Measurements from ENCODE around the gene COG1.
"Not testable (repeated sequence)": the region's sequence is repeated elsewhere in the genome, so short reads cannot be mapped to it uniquely, and the experiment has no call there.

COG1 gene, protein sequence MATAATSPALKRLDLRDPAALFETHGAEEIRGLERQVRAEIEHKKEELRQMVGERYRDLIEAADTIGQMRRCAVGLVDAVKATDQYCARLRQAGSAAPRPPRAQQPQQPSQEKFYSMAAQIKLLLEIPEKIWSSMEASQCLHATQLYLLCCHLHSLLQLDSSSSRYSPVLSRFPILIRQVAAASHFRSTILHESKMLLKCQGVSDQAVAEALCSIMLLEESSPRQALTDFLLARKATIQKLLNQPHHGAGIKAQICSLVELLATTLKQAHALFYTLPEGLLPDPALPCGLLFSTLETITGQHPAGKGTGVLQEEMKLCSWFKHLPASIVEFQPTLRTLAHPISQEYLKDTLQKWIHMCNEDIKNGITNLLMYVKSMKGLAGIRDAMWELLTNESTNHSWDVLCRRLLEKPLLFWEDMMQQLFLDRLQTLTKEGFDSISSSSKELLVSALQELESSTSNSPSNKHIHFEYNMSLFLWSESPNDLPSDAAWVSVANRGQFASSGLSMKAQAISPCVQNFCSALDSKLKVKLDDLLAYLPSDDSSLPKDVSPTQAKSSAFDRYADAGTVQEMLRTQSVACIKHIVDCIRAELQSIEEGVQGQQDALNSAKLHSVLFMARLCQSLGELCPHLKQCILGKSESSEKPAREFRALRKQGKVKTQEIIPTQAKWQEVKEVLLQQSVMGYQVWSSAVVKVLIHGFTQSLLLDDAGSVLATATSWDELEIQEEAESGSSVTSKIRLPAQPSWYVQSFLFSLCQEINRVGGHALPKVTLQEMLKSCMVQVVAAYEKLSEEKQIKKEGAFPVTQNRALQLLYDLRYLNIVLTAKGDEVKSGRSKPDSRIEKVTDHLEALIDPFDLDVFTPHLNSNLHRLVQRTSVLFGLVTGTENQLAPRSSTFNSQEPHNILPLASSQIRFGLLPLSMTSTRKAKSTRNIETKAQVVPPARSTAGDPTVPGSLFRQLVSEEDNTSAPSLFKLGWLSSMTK

DNA sequence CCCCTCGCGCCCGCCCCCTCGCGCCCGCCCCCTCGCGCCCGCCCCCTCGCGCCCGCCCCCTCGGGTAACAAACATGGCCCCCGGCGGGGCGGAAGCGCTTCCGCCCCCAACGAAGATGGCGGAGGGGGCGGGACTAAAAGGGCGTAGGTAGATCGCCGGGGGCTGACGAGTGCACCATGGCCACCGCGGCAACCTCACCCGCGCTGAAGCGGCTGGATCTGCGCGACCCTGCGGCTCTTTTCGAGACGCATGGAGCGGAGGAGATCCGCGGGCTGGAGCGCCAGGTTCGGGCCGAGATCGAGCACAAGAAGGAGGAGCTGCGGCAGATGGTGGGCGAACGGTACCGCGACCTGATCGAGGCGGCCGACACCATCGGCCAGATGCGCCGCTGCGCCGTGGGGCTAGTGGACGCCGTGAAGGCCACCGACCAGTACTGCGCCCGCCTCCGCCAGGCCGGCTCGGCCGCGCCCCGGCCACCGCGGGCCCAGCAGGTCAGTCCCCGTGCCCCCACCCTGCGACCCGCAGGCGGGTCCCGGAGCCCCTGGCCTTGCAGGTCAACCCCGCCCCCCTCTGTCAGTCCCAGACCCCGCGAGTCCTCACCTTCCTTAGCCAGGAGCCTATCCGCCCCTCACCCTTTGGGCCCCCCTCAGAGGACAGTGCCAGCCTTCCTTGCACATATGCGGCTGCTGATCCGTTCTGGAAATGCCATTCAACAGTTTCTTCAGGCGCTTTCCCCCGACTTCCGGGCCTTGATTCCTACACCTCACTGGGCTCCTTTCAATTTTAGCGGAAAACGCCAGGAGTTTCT, at the start of gene COG1:
COG1 (plus strand) TSS at position 162 of the 808 bp plus-strand sequence; CDS start at position 177, 15 bp downstream.
- peak; percentile 83 for DNase-seq

DNA sequence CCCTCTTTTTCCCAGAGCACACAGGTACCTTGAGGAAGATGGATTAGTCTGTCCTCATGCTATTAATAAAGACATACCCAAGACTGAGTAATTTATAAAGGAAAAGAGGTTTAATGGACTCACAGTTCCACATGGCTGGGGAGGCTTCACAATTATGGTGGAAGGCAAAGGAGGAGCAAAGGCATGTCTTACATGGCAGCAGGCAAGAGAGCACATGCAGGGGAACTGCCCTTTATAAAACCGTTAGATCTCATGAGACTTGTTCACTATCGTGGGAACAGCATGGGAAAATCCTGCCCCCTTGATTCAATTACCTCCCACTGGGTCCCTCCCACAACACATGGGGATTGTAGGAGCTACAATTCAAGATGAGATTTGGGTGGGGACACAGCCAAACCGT, 48.6 kb upstream of the COG1 start:
- DNase-seq, result not testable (repeated sequence)

DNA sequence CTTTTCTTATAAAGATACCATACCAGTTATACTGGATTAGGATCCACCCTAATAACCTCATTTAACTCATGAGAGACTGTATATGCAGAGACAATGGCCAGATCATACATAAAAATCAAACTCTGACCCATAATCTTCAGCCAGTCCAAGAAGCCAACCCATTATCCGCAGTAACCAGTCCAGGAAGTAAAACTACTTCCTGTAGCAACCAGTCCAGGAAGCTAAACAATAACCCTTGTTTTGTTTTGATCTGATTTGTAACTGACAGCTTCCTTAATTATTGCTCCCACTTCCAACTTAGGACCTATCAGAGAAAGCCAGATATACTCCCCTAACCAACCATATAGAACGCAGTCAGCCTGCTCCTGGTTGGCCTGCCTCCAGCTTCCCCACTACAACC, 47.2 kb upstream of the COG1 start:
- no peak for DNase-seq

DNA sequence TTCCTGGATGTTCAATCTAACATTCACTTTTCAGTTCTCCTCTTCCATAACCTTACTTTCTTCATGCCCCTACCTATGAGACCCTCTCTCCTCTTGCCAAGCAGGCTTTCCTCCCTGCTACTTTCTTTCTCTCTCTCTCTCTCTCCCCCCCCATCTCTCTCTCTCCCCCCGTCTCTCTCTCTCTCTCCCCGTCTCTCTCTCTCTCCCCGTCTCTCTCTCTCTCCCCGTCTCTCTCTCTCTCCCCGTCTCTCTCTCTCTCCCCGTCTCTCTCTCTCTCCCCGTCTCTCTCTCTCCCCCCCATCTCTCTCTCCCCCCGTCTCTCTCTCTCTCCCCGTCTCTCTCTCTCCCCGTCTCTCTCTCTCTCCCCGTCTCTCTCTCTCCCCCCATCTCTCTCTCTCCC, 45.1 kb upstream of the COG1 start:
- not testable (repeated sequence) for DNase-seq

DNA sequence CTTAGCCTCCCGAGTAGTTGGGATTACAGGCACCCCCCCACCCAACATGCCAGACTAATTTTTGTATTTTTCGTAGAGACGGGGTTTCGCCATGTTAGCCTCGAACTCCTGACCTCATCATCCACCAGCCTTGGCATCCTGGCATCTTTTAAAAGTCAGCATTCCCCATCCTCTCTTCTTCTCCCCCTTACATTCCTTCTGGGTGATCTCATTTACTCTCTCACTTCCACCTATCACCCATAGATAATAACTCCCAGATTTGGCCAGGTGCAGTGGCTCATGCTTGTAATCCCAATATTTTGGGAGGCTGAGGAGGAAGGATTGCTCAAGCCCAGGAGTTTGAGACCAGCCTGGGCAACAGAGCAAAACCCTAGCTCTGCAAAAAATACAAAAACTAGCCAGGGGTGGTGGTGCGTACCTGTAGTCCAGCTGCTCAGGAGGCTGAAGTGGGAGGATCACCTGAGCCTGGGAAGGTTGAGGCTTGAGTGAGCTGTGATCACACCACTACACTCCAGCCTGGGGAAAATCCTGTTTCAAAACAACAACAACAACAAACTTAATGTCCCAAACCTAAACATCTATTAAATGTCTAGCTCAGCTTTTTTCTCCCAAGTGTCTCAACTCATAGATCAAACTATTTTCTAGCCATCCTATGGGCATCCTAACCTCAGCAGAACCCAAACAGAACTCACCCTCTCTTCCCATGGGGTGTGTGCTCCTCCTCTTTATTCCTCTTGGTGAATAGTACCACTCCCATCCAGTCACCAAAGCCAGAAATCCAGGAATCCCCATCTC, 44.1 kb upstream of the COG1 start:
- no peak for DNase-seq

DNA sequence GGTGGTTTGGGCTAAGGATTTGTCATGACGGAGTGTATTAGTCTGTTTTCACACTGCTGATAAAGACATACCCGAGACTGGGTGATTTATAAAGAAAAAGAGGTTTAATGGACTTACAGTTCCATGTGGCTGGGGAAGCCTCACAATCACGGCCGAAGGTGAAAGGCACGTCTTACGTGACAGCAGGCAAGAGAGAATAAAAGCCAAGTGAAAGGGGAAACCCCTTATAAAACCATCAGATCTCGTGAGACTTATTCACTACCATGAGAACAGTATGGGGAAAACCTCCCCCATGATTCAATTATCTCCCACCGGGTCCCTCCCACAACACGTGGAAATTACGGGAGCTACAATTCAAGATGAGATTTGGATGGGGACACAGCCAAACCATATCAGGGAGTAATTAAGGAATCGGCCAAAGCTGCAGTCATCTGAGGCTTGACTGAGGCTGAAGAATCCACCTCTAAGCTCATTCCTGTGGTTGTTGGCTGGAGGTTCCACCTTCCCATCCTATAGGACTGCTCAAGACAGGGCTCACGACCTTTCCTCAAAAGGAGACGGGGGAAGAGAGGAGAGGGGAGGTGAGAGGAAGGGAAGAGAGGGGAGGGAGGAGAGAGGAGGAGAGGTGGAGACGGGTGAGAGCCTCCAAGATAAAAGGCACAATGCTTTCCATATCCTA, 42.1 kb upstream of the COG1 start:
- not testable (repeated sequence) for DNase-seq

DNA sequence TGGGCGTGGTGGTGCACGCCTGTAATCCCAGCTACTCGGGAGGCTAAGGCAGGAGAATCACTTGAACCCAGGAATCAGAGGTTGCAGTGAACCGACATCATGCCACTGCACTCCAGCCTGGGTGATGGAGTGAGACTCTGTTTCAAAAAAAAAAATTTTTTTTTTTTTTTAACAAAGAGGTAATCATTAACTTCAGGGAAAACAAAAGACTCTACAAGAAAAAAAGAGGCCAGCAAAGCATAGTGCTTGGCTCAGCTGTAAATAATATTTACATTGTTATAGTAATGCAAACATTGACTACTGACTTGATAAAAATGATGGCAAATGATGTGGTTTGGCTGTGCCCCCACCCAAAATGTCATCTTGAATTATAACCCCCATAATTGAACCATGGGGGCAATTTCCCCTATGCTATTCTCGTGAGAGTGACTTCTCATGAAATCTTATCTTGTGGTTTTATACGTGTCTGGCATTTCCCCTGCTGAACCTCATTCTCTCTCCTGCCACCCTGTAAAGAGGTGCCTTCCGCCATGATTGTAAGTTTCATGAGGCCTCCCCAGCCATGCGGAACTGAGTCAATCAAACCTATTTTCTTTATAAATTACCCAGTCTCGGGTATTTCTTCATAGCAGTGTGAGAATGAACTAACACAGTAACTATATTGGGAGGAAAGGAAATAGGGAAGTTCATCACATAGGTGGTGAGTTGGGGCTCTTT, 40.8 kb upstream of the COG1 start:
- peak; percentile 4 for DNase-seq

DNA sequence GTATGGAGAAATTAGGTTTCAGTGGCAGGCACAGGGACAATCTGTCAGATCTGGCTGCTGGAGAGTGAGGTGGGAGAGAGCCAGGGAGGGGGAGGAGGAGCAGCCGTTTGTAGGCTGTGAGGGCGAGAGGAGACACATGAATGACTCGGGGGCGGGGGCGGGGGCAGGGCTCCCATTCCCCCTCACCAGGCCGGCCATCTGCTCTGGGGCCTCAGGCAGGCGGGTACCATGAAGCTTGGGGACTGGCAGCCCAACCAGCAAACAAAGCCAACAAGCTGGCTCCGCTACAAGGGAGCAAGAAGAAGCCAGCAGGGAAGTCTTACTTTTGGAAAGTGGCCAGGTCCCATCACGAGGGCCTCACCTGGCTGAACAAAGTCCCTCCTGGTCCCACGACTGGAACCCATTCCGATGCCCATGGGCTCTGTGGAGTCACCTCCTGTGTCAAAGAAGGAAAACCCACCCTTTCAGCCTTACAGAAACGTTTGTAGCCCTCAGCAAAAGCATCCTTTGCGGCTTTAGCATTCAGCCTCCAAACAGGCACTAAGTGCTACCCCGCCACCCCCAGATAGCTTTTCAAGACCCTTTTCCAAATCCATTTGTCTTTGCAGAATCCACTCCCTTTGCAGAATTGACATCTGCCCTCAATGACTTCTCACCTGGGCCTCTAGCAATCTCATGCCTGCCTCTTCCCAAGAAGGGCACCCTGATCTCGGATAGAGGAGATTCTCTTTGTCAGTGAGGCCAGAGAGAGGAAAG, 37.3 kb upstream of the COG1 start:
- DNase-seq, result no peak

DNA sequence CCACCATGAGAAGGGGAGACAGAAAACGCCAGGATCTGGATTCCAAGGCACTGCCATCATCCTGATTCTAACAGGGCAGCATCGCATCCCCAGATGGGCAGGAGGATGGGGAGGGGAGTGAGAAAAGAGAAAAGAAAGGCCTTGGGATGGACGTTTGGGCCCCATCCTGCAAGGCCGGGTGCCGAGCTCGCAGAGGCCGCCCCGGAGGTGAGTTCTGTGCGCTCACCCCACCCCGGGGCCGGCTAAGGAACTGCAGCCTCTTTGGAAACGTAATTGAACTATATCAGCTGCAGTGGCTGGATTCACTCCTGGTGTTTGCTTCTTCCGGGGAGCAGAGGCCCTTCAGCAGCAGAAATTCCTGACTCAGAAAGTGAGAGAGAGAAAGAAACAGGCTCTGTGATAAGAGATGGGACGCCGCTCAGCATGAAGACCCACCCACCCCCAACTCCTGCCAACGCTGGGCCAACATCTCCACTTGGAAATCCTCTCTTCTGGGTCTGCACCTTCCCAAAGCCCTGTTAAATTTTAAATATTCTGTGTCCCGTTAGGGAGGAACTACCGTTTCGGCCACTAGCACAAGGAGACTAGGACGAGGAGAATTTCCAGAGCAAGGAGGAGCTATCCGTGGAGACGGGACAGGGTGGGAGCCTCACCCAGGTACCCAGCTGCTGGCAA, 36.6 kb upstream of the COG1 start:
- DNase-seq, result peak; percentile 34

DNA sequence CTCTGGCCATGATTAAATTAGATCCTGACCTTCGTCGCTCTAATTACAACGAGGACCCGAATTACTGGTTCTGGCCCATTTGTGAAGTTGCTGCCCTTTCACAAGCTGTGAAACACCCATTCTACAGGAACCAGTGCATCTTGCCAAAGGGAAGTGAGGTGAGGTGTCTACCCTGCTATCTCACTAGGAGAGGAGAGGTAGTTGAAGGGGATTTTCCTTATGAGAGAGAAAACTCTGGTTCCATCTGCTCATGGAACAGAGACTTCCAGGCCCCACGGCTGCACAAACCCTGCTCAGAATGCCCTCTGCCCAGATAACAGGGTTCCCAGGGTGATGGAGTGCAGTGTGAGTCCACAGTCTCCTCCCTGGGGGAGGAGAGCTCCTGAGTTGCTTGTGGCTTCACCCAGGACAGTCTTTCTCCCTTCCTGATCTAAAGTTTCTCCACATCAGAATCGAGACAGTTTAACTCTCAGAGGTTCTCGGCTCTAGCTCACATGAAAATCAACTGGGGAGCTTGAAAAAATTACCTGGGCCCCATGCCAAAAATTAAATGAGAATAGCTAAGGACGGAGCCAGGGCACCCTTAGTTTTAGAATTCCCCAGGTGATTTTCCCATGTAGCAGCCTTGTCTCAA, 35.9 kb upstream of the COG1 start:
- DNase-seq, result no peak

DNA sequence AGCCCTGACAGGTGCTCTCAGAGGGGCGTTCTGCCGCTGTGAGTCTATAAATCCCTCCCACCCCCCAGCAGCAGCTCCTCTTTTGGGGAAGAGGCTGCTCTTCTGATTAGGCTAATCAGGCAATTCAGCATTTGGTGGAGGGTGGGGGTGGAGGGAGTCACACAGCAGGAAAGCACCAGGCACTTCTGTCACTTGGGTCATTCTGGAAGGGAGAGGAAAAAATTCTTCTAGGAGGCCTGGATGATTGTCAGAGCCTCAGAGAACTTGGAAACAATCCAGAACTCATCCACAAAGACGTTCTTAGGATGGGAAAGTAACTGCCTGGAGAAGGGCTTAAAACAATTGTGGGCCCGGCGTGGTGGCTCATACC, 35.3 kb upstream of the COG1 start:
- DNase-seq, result no peak

DNA sequence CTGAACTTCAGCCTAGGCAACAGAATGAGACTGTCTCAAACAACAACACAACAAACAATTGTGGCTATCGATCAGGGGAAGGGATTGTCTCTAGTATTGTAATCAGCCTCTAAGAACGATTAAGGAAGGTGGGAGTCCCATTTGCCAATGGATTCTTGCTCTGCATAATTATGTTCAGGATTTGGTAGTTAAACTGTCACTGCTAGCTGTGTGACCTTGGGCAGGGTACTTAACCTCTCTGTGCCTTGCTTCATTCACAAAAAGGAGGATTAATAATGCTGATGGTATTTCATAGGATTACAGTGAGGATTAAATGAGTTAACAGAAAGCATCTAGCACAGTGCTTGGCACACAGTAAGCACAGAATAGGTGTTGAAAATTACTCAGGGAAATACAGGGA, 34.7 kb upstream of the COG1 start:
- no peak for DNase-seq

DNA sequence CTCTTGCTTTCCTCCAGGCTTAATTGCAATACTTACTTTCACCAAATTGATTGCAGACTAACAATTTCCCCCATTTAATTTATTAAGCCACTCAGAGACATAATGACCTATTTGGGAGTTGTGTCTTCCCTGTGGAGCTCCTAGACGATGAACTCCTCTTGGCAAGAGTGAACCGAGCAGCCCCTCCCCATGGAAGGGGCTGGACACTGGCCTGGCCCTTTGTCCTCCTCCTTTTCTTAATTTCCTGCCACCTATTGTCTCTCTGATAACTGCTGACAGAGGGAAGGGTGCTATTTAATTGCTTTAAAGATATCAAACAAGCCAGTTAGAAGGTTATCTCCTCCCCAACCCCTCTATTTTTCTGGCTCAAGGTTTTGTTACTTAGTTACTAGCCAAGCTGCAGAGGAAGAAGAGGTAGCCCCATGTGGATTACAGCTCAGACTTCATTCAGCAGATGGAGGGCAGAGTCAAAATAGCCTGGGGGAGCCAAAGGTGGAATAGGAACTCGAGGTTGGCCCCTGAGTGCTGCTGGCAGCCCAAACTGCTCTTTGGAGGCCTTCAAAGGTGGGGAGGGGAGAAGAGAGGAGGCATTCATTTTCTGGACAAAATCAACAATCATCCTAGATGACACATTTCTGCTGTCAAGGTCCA, 31.8 kb upstream of the COG1 start:
- no peak for DNase-seq

DNA sequence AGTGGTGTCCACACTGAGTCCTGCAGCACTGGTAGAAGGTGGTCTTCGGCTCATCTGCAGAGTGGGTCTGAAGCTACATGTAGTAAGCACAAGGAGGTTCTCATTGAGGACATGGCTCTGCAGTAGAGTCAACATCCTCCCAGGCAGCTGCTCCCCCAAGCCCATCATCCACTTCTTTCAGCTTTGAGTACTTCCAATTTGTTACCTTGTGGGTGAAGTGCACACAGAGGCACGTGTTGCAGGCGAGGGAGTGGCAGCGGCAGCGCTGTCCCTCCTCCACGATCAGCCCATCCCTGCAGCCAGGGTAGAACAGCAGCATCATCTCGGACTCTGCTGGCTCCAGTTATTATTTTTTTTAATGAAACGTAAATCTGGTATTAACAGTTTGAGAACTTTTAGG, 29.8 kb upstream of the COG1 start:
- no peak for DNase-seq

DNA sequence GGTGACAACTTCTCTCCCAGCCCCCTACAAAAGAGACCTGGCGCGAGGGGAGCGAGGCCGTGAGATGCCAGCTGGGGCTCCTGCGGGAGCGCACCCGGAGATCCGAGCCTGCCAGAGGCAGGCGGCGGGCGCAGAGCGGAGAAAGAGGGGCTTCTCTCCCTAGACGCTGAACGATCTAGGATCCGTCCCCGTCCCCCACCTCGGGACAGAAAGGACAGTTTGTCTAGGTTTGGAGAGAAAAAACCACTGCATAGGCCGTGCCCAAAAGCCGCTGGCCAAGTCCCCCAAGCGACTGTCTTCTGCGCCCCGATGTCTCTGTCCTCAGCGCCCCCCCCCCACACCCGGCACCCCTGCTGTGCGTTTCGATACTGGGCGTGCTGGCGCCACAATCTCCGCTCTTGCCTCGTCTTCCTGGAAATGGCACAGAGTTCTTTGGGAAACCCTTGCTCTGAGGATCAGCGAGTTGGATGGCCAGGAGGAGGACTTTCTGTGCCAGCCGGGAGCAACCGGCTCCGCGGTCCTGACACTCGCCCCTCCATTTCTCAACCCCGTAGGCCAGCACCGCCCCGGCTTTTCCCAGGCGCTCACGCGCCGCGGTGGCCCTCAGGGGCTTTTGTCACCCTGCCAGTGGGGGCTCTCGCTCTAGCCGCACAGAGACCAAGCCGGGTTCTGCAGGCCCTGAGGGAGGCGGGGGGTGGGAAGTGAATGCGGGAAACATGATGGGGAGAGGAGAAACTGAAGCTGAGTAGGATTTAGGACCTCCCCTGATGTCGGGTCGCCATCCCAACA, 27.0 kb upstream of the COG1 start:
- DNase-seq, result no peak

DNA sequence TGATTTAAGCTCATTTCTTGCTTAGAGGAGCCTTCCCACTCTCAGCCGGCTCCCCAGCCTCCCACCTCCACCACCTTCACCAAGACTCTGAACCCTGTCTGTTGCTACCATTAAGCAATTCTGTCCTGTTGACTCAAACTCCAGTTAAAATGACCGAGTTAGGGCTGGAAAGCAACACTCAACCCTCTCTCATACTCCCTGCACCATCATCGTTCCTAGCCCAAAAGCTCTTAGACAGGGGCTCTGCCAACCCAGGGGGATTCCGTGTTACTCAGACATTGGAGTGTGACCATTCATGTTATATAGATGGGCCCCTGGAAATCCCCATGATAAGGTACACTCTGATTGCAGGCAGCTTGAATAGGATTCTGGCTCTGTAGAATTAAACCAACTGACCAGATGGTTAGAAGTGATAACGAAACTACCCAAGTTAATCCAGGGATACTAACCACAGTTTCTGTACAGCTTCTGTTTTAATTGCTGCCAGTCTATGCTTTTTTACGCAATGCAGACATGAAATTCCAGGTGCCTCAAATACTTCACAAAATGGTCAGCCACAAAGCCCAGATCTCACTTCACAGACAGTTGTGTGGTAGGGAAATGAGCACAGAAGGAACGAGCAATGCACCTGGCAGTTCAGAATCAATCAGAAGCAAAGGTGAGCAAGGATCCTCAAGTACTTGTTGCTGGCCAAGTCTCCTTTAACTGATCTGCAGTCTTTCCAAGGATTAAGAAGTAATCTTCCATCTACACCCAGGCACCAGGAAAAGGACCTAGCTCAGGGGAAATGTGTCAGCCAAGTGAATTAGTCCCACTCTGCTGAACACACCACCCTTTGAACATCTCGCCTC, 25.9 kb upstream of the COG1 start:
- no peak for DNase-seq

DNA sequence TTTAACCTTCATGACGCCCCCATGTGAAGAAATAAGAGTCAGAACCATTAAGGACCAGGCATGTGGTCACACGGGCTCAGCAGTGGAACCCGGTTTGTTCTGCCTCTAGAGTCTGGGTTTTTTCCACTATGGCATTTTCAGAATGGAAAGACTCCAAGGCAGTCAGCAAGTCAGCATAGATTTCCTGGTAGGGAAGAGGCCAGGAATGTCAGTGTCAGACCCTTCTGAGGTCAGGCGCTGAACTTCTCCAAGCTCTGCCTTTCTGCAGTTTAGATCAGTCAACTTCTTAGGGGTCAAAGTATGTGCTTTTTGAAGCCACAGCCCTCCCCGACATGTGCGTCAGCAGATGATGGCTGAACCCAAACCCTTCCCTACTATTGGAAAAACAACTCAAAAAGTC, 24.2 kb upstream of the COG1 start:
- DNase-seq, result no peak
